Measurements from ENCODE around the gene SOX13. TPM values are rescaled to one million over a fixed set of nuclear protein-coding genes. Genes with fewer than 3 reads are reported as not detected.

The SOX13 gene
- total and polyA plus RNA-seq, 12 donors = 7.3 to 18.6 (median 12.1) TPM

- ATAC-seq = no peak
- DNase-seq = no peak
- intact Hi-C loops (cut with DNase I) = no loop called here
- 54 to 59% methylated on average over 13 of the region's 13 CpGs for WGBS, 2 donors
- Histone ChIP-seq H3K27me3 (no peaks in the 10 kb centered on the region), H3K36me3 (no peaks in the 10 kb centered on the region), H3K9me3 (no peaks in the 10 kb centered on the region), H3K27ac (peak overlapping the region in 7 of 10 donors; percentile 43 to 88 (median 67)), H3K4me1 (peaks cover 18 to 81% (median 39%) of the 10 kb centered on the region in 9 donors), H3K4me3 (no peak overlapping the region)
- TF ChIP-seq CTCF (IDR thresholded peaks at IDR 0.05) = no peak
These were observed 29.2 kb downstream of the SOX13 start for GRCh38 chr1:204102029-204102611.

GRCh38 chr1:204102739-204103430, 30.0 kb downstream of the SOX13 start:
- DNase-seq = no peak
- Histone ChIP-seq H3K4me1 (peaks cover 18 to 83% (median 46%) of the 10 kb centered on the region in 9 donors), H3K27ac (peak overlapping the region in 9 of 10 donors; percentile 15 to 88 (median 70)), H3K9me3 (no peaks in the 10 kb centered on the region), H3K27me3 (no peaks in the 10 kb centered on the region), H3K4me3 (no peak overlapping the region), H3K36me3 (no peaks in the 10 kb centered on the region)
- peak in 1 of 8 donors; percentile 17 for ATAC-seq
- no peak for TF ChIP-seq CTCF (IDR thresholded peaks at IDR 0.05)
- WGBS, 2 donors = 32 to 34% methylated on average over 3 of the region's 3 CpGs
- intact Hi-C loops (cut with DNase I) = no loop called here

GRCh38 chr1:204103431-204103741, 30.5 kb downstream of the SOX13 start:
- H3K4me1 ChIP-seq = peaks cover 18 to 83% (median 49%) of the 10 kb centered on the region in 9 donors

More at GRCh38 chr1:204103431-204103741, 30.5 kb downstream of the SOX13 start:
- DNase-seq = no peak
- no peaks in the 10 kb centered on the region for H3K27me3 ChIP-seq
- peak overlapping the region; percentile 55 to 88 (median 68) for H3K27ac ChIP-seq
- H3K9me3 ChIP-seq = no peaks in the 10 kb centered on the region
- intact Hi-C loops (cut with DNase I) = no loop called here
- no peak for TF ChIP-seq CTCF (IDR thresholded peaks at IDR 0.05)
- no peaks in the 10 kb centered on the region for H3K36me3 ChIP-seq
- ATAC-seq = no peak
- 52 to 74% methylated on average over 2 of the region's 2 CpGs for WGBS, 2 donors
- H3K4me3 ChIP-seq = peak overlapping the region in 2 of 10 donors; percentile 4 to 7
